HUES48 (cell line): Measurements from ENCODE around the gene RBM19.

Source experiments
- H3K27ac ChIP-seq: one replicate; pipeline ENCODE4 v1.7.0; 2013; ENCODE audit warnings: low read depth, low read length, inconsistent platforms
- H3K27me3 ChIP-seq: 2 replicates; pipeline ENCODE4 v1.6.1; 2013; ENCODE audit warnings: mild to moderate bottlenecking, low read length; ENCODE audit not compliant: control insufficient read depth, insufficient read depth
- H3K36me3 ChIP-seq: 2 replicates; pipeline ENCODE4 v1.6.1; 2013; ENCODE audit warnings: low read length; ENCODE audit not compliant: control insufficient read depth, insufficient read depth
- H3K4me1 ChIP-seq: 2 replicates; pipeline ENCODE4 v1.6.1; 2013; ENCODE audit warnings: mild to moderate bottlenecking, low read length; ENCODE audit not compliant: control insufficient read depth, insufficient read depth
- H3K4me3 ChIP-seq: 2 replicates; pipeline ENCODE4 v1.5.1; 2013; ENCODE audit warnings: mild to moderate bottlenecking, low read depth, low read length
- H3K9ac ChIP-seq: 2 replicates; pipeline ENCODE4 v1.6.1; 2013; ENCODE audit warnings: mild to moderate bottlenecking, low read depth, low read length, moderate library complexity
- H3K9me3 ChIP-seq: 2 replicates; pipeline ENCODE4 v1.6.1; 2013; ENCODE audit warnings: low read length; ENCODE audit not compliant: control insufficient read depth, insufficient read depth

The RBM19 gene

DNA sequence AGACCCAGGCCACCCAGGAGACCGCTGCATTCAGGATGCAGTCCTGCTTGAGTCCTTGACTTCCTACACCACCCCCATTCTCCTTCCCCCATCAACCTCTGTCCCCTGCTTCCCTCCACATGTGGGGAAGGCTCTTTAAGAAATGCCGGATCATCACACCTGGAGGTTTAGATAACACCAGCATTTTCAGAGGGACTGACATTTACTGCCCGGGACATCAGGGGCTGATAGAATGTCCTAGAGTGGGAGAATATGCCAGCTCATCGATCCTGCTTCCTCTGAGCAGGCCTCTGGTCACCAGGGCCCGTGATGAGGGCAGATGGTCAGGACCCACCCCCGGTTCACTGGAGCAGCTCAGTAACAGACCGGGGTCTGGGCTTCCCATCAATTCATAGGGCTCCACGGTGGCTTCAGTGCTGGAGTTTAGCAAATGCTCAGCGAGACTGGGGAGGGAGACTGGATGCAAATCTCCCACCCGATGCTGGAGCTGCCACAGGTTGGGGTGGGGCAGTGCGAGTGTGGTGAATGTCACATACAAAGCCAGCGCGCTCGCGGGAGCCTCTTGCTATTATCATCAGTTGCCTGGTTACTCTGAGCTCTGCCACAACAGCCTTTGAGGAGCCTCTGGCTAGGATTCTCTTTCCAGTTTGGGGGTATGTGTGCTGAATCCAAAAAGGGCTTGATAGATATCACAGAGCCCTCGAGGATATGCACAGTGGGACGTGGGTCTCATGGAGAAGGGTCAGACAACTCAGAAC lies 111.6 kb downstream of the RBM19 start:
- H3K4me1 ChIP-seq, result no peaks in the 10 kb centered on the region
- H3K9me3 ChIP-seq, result no peaks in the 10 kb centered on the region
- no peak overlapping the region for H3K9ac ChIP-seq
- no peaks in the 10 kb centered on the region for H3K27me3 ChIP-seq
- H3K27ac ChIP-seq, result no peak overlapping the region
- H3K4me3 ChIP-seq, result no peak overlapping the region
- H3K36me3 ChIP-seq, result peaks cover 23% of the 10 kb centered on the region

GRCh38 chr12:113853491-113853890 lies 112.6 kb downstream of the RBM19 start:
- Histone ChIP-seq H3K4me1 (no peaks in the 10 kb centered on the region), H3K9ac (no peak overlapping the region), H3K9me3 (no peaks in the 10 kb centered on the region), H3K27me3 (no peaks in the 10 kb centered on the region), H3K36me3 (peaks cover 20% of the 10 kb centered on the region), H3K27ac (no peak overlapping the region), H3K4me3 (no peak overlapping the region)

GRCh38 chr12:113852695-113853490 lies 113.2 kb downstream of the RBM19 start:
- H3K36me3 ChIP-seq, result peaks cover 14% of the 10 kb centered on the region
- no peaks in the 10 kb centered on the region for H3K4me1 ChIP-seq
- no peak overlapping the region for H3K27ac ChIP-seq
- no peaks in the 10 kb centered on the region for H3K9me3 ChIP-seq
- H3K27me3 ChIP-seq, result no peaks in the 10 kb centered on the region
- H3K9ac ChIP-seq, result no peak overlapping the region
- H3K4me3 ChIP-seq, result no peak overlapping the region

GRCh38 chr12:113852264-113852663 lies 113.9 kb downstream of the RBM19 start:
- Histone ChIP-seq H3K9me3 (no peaks in the 10 kb centered on the region), H3K4me3 (no peak overlapping the region), H3K9ac (no peak overlapping the region), H3K27me3 (no peaks in the 10 kb centered on the region), H3K4me1 (no peaks in the 10 kb centered on the region), H3K27ac (no peak overlapping the region), H3K36me3 (peaks cover 8% of the 10 kb centered on the region; the same call in 1 of the 2 replicates)

- H3K36me3 ChIP-seq, result no peaks in the 10 kb centered on the region; the same call in 1 of the 2 replicates
- H3K4me1 ChIP-seq, result no peaks in the 10 kb centered on the region
- no peak overlapping the region for H3K27ac ChIP-seq
- H3K9me3 ChIP-seq, result no peaks in the 10 kb centered on the region
- H3K27me3 ChIP-seq, result no peaks in the 10 kb centered on the region
- H3K4me3 ChIP-seq, result no peak overlapping the region
- H3K9ac ChIP-seq, result no peak overlapping the region
Measured at GRCh38 chr12:113850309-113851056, 115.6 kb downstream of the RBM19 start.

- Histone ChIP-seq H3K27me3 (no peaks in the 10 kb centered on the region), H3K4me1 (no peaks in the 10 kb centered on the region), H3K27ac (no peak overlapping the region), H3K9me3 (no peaks in the 10 kb centered on the region), H3K4me3 (no peak overlapping the region), H3K36me3 (peaks cover 11% of the 10 kb centered on the region; the same call in 1 of the 2 replicates), H3K9ac (no peak overlapping the region)
Measured at GRCh38 chr12:113847856-113848255, 118.3 kb downstream of the RBM19 start.

DNA sequence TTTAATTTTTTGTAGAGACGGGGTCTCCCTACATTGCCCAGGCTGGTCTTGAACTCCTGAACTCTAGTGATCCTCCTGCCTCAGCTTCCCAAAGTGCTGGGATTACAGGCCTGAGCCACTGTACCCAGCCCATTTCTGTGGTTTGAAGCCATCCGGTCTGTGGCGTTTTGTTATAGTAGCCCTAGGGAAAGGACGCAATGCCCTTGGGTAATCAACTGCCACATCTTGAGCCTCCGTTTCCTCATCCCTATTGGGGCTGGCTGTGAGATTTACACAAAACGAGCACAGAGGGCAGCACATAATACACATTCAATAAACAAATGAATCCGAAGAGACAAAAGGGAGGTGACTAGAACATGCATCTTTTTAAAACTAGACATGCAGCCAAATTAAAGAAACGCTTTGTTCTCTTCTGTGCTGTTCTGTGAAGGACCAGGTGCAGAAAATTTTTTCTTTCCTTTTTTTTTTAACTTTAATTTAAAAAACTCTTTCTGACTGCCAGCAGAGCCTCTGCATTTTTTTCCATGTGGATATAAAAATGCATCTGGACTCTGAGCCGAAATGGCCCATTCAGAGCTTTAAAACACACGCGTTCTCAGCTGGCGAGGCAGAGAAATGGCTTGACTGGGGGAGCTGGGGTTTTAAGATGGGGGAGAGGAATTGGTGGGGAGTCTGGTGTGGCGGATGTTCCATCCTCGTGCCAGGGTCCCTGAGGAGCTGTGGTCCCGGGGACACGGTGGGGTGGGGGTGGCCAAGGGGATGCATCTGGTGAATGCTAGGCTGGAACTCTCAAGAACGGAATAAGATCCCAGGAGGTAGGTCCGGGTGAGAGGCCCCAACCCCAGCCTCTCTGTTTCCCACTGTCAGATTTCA lies 119.0 kb downstream of the RBM19 start:
- Histone ChIP-seq H3K27ac (no peak overlapping the region), H3K4me1 (no peaks in the 10 kb centered on the region), H3K9me3 (no peaks in the 10 kb centered on the region), H3K4me3 (no peak overlapping the region), H3K9ac (no peak overlapping the region), H3K27me3 (no peaks in the 10 kb centered on the region), H3K36me3 (peaks cover 15% of the 10 kb centered on the region; the same call in 1 of the 2 replicates)

GRCh38 chr12:113845900-113846674 lies 120.0 kb downstream of the RBM19 start:
- Histone ChIP-seq H3K36me3 (peaks cover 15% of the 10 kb centered on the region; the same call in 1 of the 2 replicates), H3K4me3 (no peak overlapping the region), H3K27ac (no peak overlapping the region)

DNA sequence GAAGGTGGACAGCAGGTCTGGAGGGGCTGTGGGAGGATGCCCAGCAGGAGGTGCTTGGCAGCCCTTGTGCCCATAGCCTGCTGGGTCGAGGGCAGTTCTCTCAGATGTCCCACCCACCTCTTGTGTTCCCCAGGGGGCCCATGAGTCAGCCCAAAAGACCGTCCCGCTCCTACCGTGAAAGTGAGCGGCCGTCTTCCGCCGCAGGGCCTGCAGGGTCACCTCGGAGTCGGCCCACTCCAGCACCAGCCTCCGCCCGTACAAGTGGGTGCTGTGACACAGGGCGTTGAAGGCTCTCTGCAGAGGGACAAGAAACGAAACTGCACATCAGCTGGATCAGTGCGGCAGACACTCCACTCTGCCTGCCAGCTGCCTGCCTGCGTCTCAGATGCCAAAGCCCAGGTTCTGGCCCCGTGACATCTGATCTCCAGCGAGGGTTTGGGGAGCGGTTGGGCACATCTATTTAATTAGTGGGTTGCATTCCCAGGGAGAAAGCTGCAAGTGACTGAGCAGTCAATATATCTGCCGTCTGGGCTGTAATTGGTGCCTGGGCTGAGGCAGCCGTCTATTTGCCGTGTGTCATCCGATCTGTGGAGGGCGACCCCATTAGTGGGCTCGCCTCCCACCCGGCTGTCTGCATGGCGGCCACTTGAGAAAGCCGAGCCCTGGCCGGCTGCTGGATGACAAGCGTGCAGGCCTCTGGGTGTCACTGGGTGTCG lies 121.5 kb downstream of the RBM19 start:
- Histone ChIP-seq H3K9me3 (no peaks in the 10 kb centered on the region), H3K9ac (no peak overlapping the region), H3K4me1 (no peaks in the 10 kb centered on the region), H3K27me3 (no peaks in the 10 kb centered on the region), H3K36me3 (peaks cover 15% of the 10 kb centered on the region; the same call in 1 of the 2 replicates), H3K4me3 (no peak overlapping the region), H3K27ac (no peak overlapping the region)

More at GRCh38 chr12:113845900-113846674, 120.0 kb downstream of the RBM19 start:
- no peaks in the 10 kb centered on the region for H3K4me1 ChIP-seq
- no peaks in the 10 kb centered on the region for H3K9me3 ChIP-seq
- H3K27me3 ChIP-seq, result no peaks in the 10 kb centered on the region
- no peak overlapping the region for H3K9ac ChIP-seq
